ENCODE results near the gene PLCL1.

Gene PLCL1

GRCh38 chr2:197927994-197928393 is 123.6 kb downstream of the PLCL1 start:
- no peak for DNase-seq (ENCODE audit: low read depth)

GRCh38 chr2:197929008-197929885 is 124.9 kb downstream of the PLCL1 start:
- DNase-seq (ENCODE audit: low read depth): no peak

- no peak for DNase-seq (ENCODE audit: low read depth)
Measured at GRCh38 chr2:197929886-197930227, 125.5 kb downstream of the PLCL1 start.

- no peak for DNase-seq (ENCODE audit: low read depth)
Measured at GRCh38 chr2:197930570-197931278, 126.3 kb downstream of the PLCL1 start.

- no peak for DNase-seq (ENCODE audit: low read depth)
Measured at GRCh38 chr2:197931661-197932312, 127.4 kb downstream of the PLCL1 start.

GRCh38 chr2:197932374-197932773 is 128.0 kb downstream of the PLCL1 start:
- DNase-seq (ENCODE audit: low read depth): no peak

- DNase-seq (ENCODE audit: low read depth): no peak
Measured at GRCh38 chr2:197934261-197934933, 130.0 kb downstream of the PLCL1 start.

GRCh38 chr2:197934934-197935289 is 130.5 kb downstream of the PLCL1 start:
- no peak for DNase-seq (ENCODE audit: low read depth)

GRCh38 chr2:197937814-197938213 is 133.4 kb downstream of the PLCL1 start:
- no peak for DNase-seq (ENCODE audit: low read depth)

- no peak for DNase-seq (ENCODE audit: low read depth)
Measured at GRCh38 chr2:197938555-197938954, 134.2 kb downstream of the PLCL1 start.

GRCh38 chr2:197939787-197940186 is 135.4 kb downstream of the PLCL1 start:
- DNase-seq (ENCODE audit: low read depth): no peak

GRCh38 chr2:197940382-197940781 is 136.0 kb downstream of the PLCL1 start:
- no peak for DNase-seq (ENCODE audit: low read depth)

- DNase-seq (ENCODE audit: low read depth): no peak
Measured at GRCh38 chr2:197941715-197942114, 137.3 kb downstream of the PLCL1 start.

- DNase-seq (ENCODE audit: low read depth): no peak
Measured at GRCh38 chr2:197943731-197944130, 139.3 kb downstream of the PLCL1 start.

- DNase-seq (ENCODE audit: low read depth): no peak
Measured at GRCh38 chr2:197944416-197945096, 140.2 kb downstream of the PLCL1 start.

GRCh38 chr2:197946562-197946961 is 142.2 kb downstream of the PLCL1 start:
- peak; percentile 49 for DNase-seq (ENCODE audit: low read depth)

GRCh38 chr2:197947219-197947757 is 142.9 kb downstream of the PLCL1 start:
- DNase-seq (ENCODE audit: low read depth): no peak

GRCh38 chr2:197949224-197949623 is 144.8 kb downstream of the PLCL1 start:
- no peak for DNase-seq (ENCODE audit: low read depth)

GRCh38 chr2:197950006-197950405 is 145.6 kb downstream of the PLCL1 start:
- no peak for DNase-seq (ENCODE audit: low read depth)

- peak; percentile 68 for DNase-seq (ENCODE audit: low read depth)
Measured at GRCh38 chr2:197950724-197951123, 146.3 kb downstream of the PLCL1 start.

- peak; percentile 86 for DNase-seq (ENCODE audit: low read depth)
Measured at GRCh38 chr2:197952540-197953202, 148.3 kb downstream of the PLCL1 start.

Data from amniotic epithelial cell (primary cell).